HCT116 (cell line): ENCODE results near the gene FBXO17. TPM values are rescaled to one million over a fixed set of nuclear protein-coding genes. Genes with fewer than 3 reads are reported as not detected.

Experiments
- ATAC-seq: fragments of 200-7000 bp; cut with Tn5 transposase; 2 replicates; pipeline ENCODE4 v1.9.1; 2020; ENCODE audit warnings: mild to moderate bottlenecking, moderate library complexity
- BruUV-seq: library from RNA; stranded (reverse); fragments of 400-500 nt; replicated peaks from 2 replicates; lab custom pipeline; 2021; lab: Mats Ljungman, UMichigan
- CTCF ChIA-PET: fragments of 300-600 bp; sonication (Branson Sonifier 250); formaldehyde crosslinking; loops from one replicate; lab custom pipeline; 2021; ENCODE audit warnings: antibody characterized with exemption; lab: Charles Lee
- POLR2A ChIA-PET: fragments of 300-600, 350-600 bp; sonication (Branson Sonifier 250); formaldehyde crosslinking; loops from one replicate; lab custom pipeline; 2021; ENCODE audit warnings: antibody characterized with exemption; lab: Charles Lee
- RAD21 ChIA-PET, 2 experiments: fragments of 300-600 bp; sonication (Branson Sonifier 250); formaldehyde crosslinking; loops; one replicate each; lab custom pipeline; 2023; ENCODE audit warnings: low total read pairs in 2 of 2; ENCODE audit not compliant: uncharacterized antibody in 2 of 2, unreplicated experiment in 2 of 2, low non-redundant PET in 1 of 2; lab: Charles Lee
- DNase-seq: peaks from one replicate; pipeline ENCODE4 v3.0.0-alpha.2; 2010; ENCODE audit warnings: low read depth, low spot score
- H2AFZ ChIP-seq: fragments of 200-600 bp; shearing (Covaris generic), sonication (generic); 2 replicates; pipeline ENCODE4 v1.6.1; 2017; ENCODE audit warnings: low read depth, mixed run types, mixed read lengths, antibody characterized with exemption, low read length; ENCODE audit not compliant: poor library complexity, severe bottlenecking
- H3K27ac ChIP-seq: 2 replicates; pipeline ENCODE4 v1.5.1; 2012; ENCODE audit warnings: low read depth, low read length
- H3K27me3 ChIP-seq: fragments of 200-600 bp; sonication (generic); 2 replicates; pipeline ENCODE4 v1.6.1; 2016; ENCODE audit warnings: mixed run types, low read length, mixed read lengths; ENCODE audit not compliant: insufficient read depth
- H3K36me3 ChIP-seq, 2 experiments: fragments of 200-500 bp in 1 of 2; fragments of 200-600 bp in 1 of 2; sonication (Bioruptor generic) in 1 of 2; sonication (generic) in 1 of 2; 2 replicates each; pipeline versions ENCODE4 v1.5.1 to v1.6.1; 2014 to 2016; ENCODE audit warnings: low read length in 2 of 2, inconsistent platforms in 1 of 2, mixed read lengths in 1 of 2, mixed run types in 1 of 2; ENCODE audit not compliant: insufficient read depth in 2 of 2, control insufficient read depth in 1 of 2
- H3K4me1 ChIP-seq, 2 experiments: fragments of 200-600 bp in 1 of 2; sonication (generic) in 1 of 2; 2 replicates each; pipeline versions ENCODE4 v1.5.1 to v1.6.1; 2012 to 2017; ENCODE audit warnings: low read length in 2 of 2, inconsistent platforms in 1 of 2, mild to moderate bottlenecking in 1 of 2, mixed read lengths in 1 of 2, mixed run types in 1 of 2, moderate library complexity in 1 of 2; ENCODE audit not compliant: insufficient read depth in 2 of 2, control insufficient read depth in 1 of 2
- H3K4me2 ChIP-seq: fragments of 200-600 bp; sonication (generic); 2 replicates; pipeline ENCODE4 v1.6.1; 2017; ENCODE audit warnings: mixed run types, low read length, mixed read lengths
- H3K4me3 ChIP-seq, 2 experiments: fragments of 200-600 bp in 1 of 2; sonication (generic) in 1 of 2; replicated peaks in 1 of 2; 2 replicates each; pipeline ENCODE4 v1.5.1; 2011 to 2016; ENCODE audit warnings: low read length in 2 of 2, control low read depth in 1 of 2, low read depth in 1 of 2, mild to moderate bottlenecking in 1 of 2, mixed read lengths in 1 of 2, mixed run types in 1 of 2
- H3K79me2 ChIP-seq: fragments of 200-600 bp; sonication (generic); 2 replicates; pipeline ENCODE4 v1.6.1; 2017; ENCODE audit warnings: mild to moderate bottlenecking, mixed run types, low read length, moderate library complexity, mixed read lengths; ENCODE audit not compliant: insufficient read depth
- H3K9ac ChIP-seq: fragments of 200-600 bp; sonication (generic); 2 replicates; pipeline ENCODE4 v1.6.1; 2016; ENCODE audit warnings: low read length, mixed read lengths
- H3K9me2 ChIP-seq: fragments of 200-600 bp; sonication (generic), shearing (Covaris generic); 2 replicates; pipeline ENCODE4 v1.6.1; 2017; ENCODE audit warnings: mixed run types, mild to moderate bottlenecking, moderate library complexity; ENCODE audit not compliant: insufficient read depth
- H3K9me3 ChIP-seq, 2 experiments: fragments of 200-500 bp in 1 of 2; fragments of 200-600 bp in 1 of 2; sonication (Bioruptor generic) in 1 of 2; sonication (generic) in 1 of 2; 2 replicates each; pipeline ENCODE4 v1.6.1; 2014 to 2017; ENCODE audit warnings: low read length in 2 of 2, mixed read lengths in 2 of 2, inconsistent platforms in 1 of 2, low read depth in 1 of 2, mild to moderate bottlenecking in 1 of 2, mixed run types in 1 of 2, moderate library complexity in 1 of 2; ENCODE audit not compliant: control insufficient read depth in 1 of 2, insufficient read depth in 1 of 2
- H4K20me1 ChIP-seq: fragments of 200-600 bp; sonication (generic), shearing (Covaris generic); 2 replicates; pipeline ENCODE4 v1.6.1; 2017; ENCODE audit warnings: mixed run types, mild to moderate bottlenecking, moderate library complexity; ENCODE audit not compliant: insufficient read depth
- EZH2phosphoT487 ChIP-seq: fragments of 200-600 bp; IDR thresholded peaks from 2 replicates; pipeline ENCODE4 v1.6.1; 2018; ENCODE audit warnings: antibody characterized with exemption, borderline replicate concordance
- FOSL1 ChIP-seq: IDR thresholded peaks from 2 replicates; pipeline ENCODE4 v1.6.1; 2012; ENCODE audit warnings: low read depth
- RAD21 ChIP-seq: IDR thresholded peaks from 2 replicates; pipeline ENCODE4 v1.6.1; 2012; ENCODE audit warnings: low read depth, mild to moderate bottlenecking
- TCF7L2 ChIP-seq: IDR thresholded peaks from 2 replicates; pipeline ENCODE4 v1.7.0; 2011; ENCODE audit warnings: borderline replicate concordance, inconsistent platforms; ENCODE audit not compliant: insufficient read depth, insufficient read length; ENCODE audit errors: extremely low read depth
- intact Hi-C: fragments of 100-400 bp; cut with micrococcal nuclease; formaldehyde crosslinking; loops from 2 replicates; pipeline ENCODE4 v1.10.0; 2022
- total RNA-seq: library from RNA; stranded (reverse); gene quantifications from one replicate; pipeline ENCODE4 v1.2.1, GENCODE V29; 2021; ENCODE audit not compliant: unreplicated experiment
- TF ChIP-seq, protein P1 (sequence below): IDR thresholded peaks from 2 replicates; pipeline ENCODE4 v1.6.1; 2012

FBXO17 gene
- total RNA-seq, 1 experiment from 2014 or later = 18.5 TPM

DNA sequence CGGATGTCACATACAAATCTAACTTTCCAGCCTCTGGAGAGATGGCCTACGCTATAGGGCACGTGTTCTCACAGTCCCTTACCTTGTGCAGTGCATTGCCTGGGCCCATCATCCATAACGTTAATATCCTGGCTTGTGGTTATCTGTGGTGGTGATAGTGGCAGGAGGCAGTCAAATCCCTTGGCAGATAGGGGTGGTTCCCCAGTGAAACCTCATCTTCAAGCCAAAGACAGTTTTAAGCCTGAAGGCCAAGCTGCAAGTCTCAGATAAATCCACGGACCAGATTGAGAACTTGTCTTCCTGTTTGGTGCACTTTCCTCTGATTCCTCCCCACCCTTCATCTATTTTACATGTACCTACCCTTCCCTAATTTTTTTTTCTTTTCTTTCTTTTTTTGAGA is 4.3 kb upstream of the FBXO17 start:
- CTCF ChIA-PET = no interaction called here
- no peak overlapping the region for H2AFZ ChIP-seq
- intact Hi-C loops = no loop called here

GRCh38 chr19:38978326-38978689 is 2.8 kb upstream of the FBXO17 start:
- Histone ChIP-seq H4K20me1 (no peaks in the 10 kb centered on the region), H3K79me2 (peaks cover 12% of the 10 kb centered on the region; the same call in 1 of the 2 replicates), H3K27me3 (no peaks in the 10 kb centered on the region), H2AFZ (no peak overlapping the region), H3K9ac (no peak overlapping the region), H3K4me3 (no peak overlapping the region), H3K27ac (no peak overlapping the region), H3K36me3 (no peaks in the 10 kb centered on the region), H3K4me1 (peaks cover 8 to 11% of the 10 kb centered on the region in 2 experiments; a peak in 3 of 4 replicates), H3K4me2 (no peak overlapping the region), H3K9me2 (no peaks in the 10 kb centered on the region), H3K9me3 (peaks cover 0 to 5% of the 10 kb centered on the region in 2 experiments; a peak in 2 of 4 replicates)
- BruUV-seq = no TSS peak
- intact Hi-C loops = no loop called here
- CTCF ChIA-PET = no interaction called here
- no peak for ATAC-seq
- no peak for DNase-seq
- RAD21 ChIA-PET = no interaction called here
- no peak for TF ChIP-seq TCF7L2
- TF ChIP-seq, protein P1, sequence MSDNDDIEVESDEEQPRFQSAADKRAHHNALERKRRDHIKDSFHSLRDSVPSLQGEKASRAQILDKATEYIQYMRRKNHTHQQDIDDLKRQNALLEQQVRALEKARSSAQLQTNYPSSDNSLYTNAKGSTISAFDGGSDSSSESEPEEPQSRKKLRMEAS = no peak
- TF ChIP-seq, all 23 proteins: peak for 0
- POLR2A ChIA-PET = no interaction called here

More for the DNA sequence above, 4.3 kb upstream of the FBXO17 start:
- peaks cover 4 to 11% of the 10 kb centered on the region in 2 experiments; a peak in 3 of 4 replicates for H3K4me1 ChIP-seq
- DNase-seq (no peak), ATAC-seq (no peak)
- no peaks in the 10 kb centered on the region for H3K27me3 ChIP-seq
- no TSS peak for BruUV-seq
- H4K20me1 ChIP-seq = no peaks in the 10 kb centered on the region
- H3K4me3 ChIP-seq = no peak overlapping the region
- 0 out of 2 replicates have a peak, but pooled peaks cover 4% of the 10 kb centered on the region for H3K79me2 ChIP-seq
- H3K9me2 ChIP-seq = no peaks in the 10 kb centered on the region
- TF ChIP-seq FOSL1 = no peak
- TF ChIP-seq RAD21 = no peak
- no peak for TF ChIP-seq EZH2phosphoT487
- RAD21 ChIA-PET = no interaction called here
- no peaks in the 10 kb centered on the region for H3K36me3 ChIP-seq
- H3K27ac ChIP-seq = no peak overlapping the region
- peaks cover 0 to 5% of the 10 kb centered on the region in 2 experiments; a peak in 2 of 4 replicates for H3K9me3 ChIP-seq
- POLR2A ChIA-PET = no interaction called here
- no peak overlapping the region for H3K9ac ChIP-seq
- no peak overlapping the region for H3K4me2 ChIP-seq
